Panc1 (cell line): Measurements from ENCODE around the gene AACS. TPM values are rescaled to one million over a fixed set of nuclear protein-coding genes. Genes with fewer than 3 reads are reported as not detected.

ENCODE experiments used
- ATAC-seq: fragments of 200-7000 bp; cut with Tn5 transposase; 2 replicates; pipeline ENCODE4 v1.9.1; 2020; ENCODE audit warnings: mild to moderate bottlenecking, moderate library complexity
- BruUV-seq: library from RNA; stranded (reverse); fragments of 400-500 nt; replicated peaks from 2 replicates; lab custom pipeline; 2021; lab: Mats Ljungman, UMichigan
- CTCF ChIA-PET: fragments of 300-600 bp; sonication (Branson Sonifier 250); formaldehyde crosslinking; loops from one replicate; lab custom pipeline; 2022; ENCODE audit warnings: antibody characterized with exemption; lab: Charles Lee
- POLR2A ChIA-PET: fragments of 300-600 bp; sonication (Branson Sonifier 250); formaldehyde crosslinking; loops from one replicate; lab custom pipeline; 2022; ENCODE audit warnings: antibody characterized with exemption; lab: Charles Lee
- DNase-seq: peaks from one replicate; pipeline ENCODE4 v3.0.0-alpha.2; 2010; ENCODE audit warnings: low read depth, low spot score
- H3K27ac ChIP-seq: 2 replicates; pipeline ENCODE4 v1.5.1; 2011; ENCODE audit warnings: mild to moderate bottlenecking, low read length, inconsistent platforms
- H3K27me3 ChIP-seq: fragments of 200-500 bp; sonication (Bioruptor generic); 2 replicates; pipeline ENCODE4 v1.6.0; 2014; ENCODE audit warnings: low read length, inconsistent platforms; ENCODE audit not compliant: control insufficient read depth, insufficient read depth
- H3K36me3 ChIP-seq: fragments of 200-500 bp; sonication (Bioruptor generic); 2 replicates; pipeline ENCODE4 v1.5.1; 2014; ENCODE audit warnings: inconsistent platforms, mild to moderate bottlenecking, low read length, moderate library complexity; ENCODE audit not compliant: control insufficient read depth, insufficient read depth
- H3K4me1 ChIP-seq: 2 replicates; pipeline ENCODE4 v1.5.1; 2011; ENCODE audit warnings: inconsistent platforms, mild to moderate bottlenecking, low read length, moderate library complexity; ENCODE audit not compliant: control insufficient read depth, insufficient read depth
- H3K4me3 ChIP-seq, 2 experiments: 2 replicates each; pipeline ENCODE4 v1.5.1; 2011 to 2012; ENCODE audit warnings: low read depth in 2 of 2, low read length in 2 of 2, mild to moderate bottlenecking in 2 of 2, inconsistent platforms in 1 of 2, moderate library complexity in 1 of 2
- H3K9me3 ChIP-seq: fragments of 200-500 bp; sonication (Bioruptor generic); 2 replicates; pipeline ENCODE4 v1.5.1; 2014; ENCODE audit warnings: low read depth, mild to moderate bottlenecking, inconsistent platforms, low read length, moderate library complexity; ENCODE audit not compliant: control insufficient read depth, insufficient read depth
- POLR2AphosphoS5 ChIP-seq: IDR thresholded peaks from 2 replicates; pipeline ENCODE4 v1.6.1; 2012; ENCODE audit warnings: mild to moderate bottlenecking, low read depth, low read length, moderate library complexity
- SIN3A ChIP-seq: IDR thresholded peaks from 2 replicates; pipeline ENCODE4 v1.6.1; 2012; ENCODE audit warnings: low read depth, mild to moderate bottlenecking, low read length, moderate library complexity, borderline replicate concordance; ENCODE audit not compliant: insufficient read depth
- TCF7L2 ChIP-seq: IDR thresholded peaks from 2 replicates; pipeline ENCODE4 v1.6.1; 2011; ENCODE audit warnings: mild to moderate bottlenecking, low read depth, low read length, inconsistent platforms
- in situ Hi-C: cut with HindIII; loops from 2 replicates; pipeline ENCODE4 v1.10.0; 2016; ENCODE audit warnings: low sequenced_read_pairs, low pct_unique_long_range_greater_than_20kb
- intact Hi-C: fragments of 100-400 bp; cut with micrococcal nuclease; formaldehyde crosslinking; loops from one replicate; pipeline ENCODE4 v1.10.0; 2022; ENCODE audit not compliant: unreplicated experiment
- total RNA-seq: library from RNA; stranded (reverse); gene quantifications from one replicate; pipeline ENCODE4 v1.2.1, GENCODE V29; 2021; ENCODE audit not compliant: unreplicated experiment
- TF ChIP-seq, protein P1 (sequence below): fragments of 450-650 bp; IDR thresholded peaks from 2 replicates; pipeline ENCODE4 v1.5.1; 2017; ENCODE audit warnings: mild to moderate bottlenecking
- TF ChIP-seq, protein P2 (sequence below), 2 experiments: IDR thresholded peaks; 2 replicates each; pipeline ENCODE4 v1.6.1; 2011 to 2012; ENCODE audit warnings: low read depth in 2 of 2, control low read depth in 1 of 2, low read length in 1 of 2, mild to moderate bottlenecking in 1 of 2, moderate library complexity in 1 of 2; ENCODE audit not compliant: insufficient read depth in 1 of 2

The AACS gene
- total RNA-seq, 1 experiment from 2014 or later = 34.7 TPM

DNA sequence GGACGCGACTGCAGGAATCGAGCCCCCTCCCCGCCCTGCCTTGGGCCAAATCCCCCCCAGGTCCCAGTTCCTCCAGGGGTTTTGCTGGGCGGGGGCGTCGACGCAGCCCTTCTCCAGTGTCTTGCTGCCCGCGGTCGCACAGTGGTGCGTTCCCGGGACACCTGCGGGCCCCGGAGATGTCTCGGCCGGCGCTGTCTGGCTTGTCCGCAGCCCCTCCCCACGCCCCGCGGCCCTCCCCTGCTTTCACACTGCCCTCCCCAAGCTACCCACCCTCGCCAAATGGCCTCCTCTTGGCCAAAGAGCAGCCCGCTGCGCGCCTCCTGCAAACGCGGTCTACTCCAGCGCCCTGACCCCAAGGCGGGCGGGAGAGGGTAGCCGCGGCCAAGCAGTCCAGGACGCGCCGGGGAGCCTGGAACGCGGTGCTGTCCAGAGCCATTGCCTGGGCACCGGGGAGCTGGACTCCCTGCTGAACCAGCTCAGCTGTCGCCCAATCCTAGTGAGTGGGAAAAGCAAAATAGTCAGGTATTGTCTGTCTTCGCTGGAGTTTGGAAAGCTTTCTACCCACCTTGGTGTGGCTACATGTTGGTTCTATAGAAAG, 122.0 kb downstream of the AACS start:
- DNase-seq = no peak
- H3K36me3 ChIP-seq = no peaks in the 10 kb centered on the region
- H3K4me1 ChIP-seq = peaks cover 17% of the 10 kb centered on the region
- no peak overlapping the region for H3K27ac ChIP-seq
- CTCF ChIA-PET = interaction anchor here (0.5 kb wide), 1 partner anchor 214 kb away, joined by 3 read pairs; no protein-coding TSS in a partner anchor
- intact Hi-C loops = loop anchor here (10.0 kb wide), 1 partner anchor 348 kb away; no protein-coding TSS in a partner anchor
- H3K4me3 ChIP-seq = 0 out of 4 replicates have a peak overlapping the region, but pooled peaks of 1 of the 2 experiments have one; percentile 20
- in situ Hi-C loops = no loop called here
- no peaks in the 10 kb centered on the region for H3K9me3 ChIP-seq
- no TSS peak for BruUV-seq
- POLR2A ChIA-PET = no interaction called here
- ATAC-seq = no peak
- peaks cover 27% of the 10 kb centered on the region for H3K27me3 ChIP-seq
- TF ChIP-seq, protein P1, sequence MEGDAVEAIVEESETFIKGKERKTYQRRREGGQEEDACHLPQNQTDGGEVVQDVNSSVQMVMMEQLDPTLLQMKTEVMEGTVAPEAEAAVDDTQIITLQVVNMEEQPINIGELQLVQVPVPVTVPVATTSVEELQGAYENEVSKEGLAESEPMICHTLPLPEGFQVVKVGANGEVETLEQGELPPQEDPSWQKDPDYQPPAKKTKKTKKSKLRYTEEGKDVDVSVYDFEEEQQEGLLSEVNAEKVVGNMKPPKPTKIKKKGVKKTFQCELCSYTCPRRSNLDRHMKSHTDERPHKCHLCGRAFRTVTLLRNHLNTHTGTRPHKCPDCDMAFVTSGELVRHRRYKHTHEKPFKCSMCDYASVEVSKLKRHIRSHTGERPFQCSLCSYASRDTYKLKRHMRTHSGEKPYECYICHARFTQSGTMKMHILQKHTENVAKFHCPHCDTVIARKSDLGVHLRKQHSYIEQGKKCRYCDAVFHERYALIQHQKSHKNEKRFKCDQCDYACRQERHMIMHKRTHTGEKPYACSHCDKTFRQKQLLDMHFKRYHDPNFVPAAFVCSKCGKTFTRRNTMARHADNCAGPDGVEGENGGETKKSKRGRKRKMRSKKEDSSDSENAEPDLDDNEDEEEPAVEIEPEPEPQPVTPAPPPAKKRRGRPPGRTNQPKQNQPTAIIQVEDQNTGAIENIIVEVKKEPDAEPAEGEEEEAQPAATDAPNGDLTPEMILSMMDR = no peak
- TF ChIP-seq POLR2AphosphoS5 (no peak), TCF7L2 (no peak), SIN3A (no peak)
- TF ChIP-seq, protein P2, sequence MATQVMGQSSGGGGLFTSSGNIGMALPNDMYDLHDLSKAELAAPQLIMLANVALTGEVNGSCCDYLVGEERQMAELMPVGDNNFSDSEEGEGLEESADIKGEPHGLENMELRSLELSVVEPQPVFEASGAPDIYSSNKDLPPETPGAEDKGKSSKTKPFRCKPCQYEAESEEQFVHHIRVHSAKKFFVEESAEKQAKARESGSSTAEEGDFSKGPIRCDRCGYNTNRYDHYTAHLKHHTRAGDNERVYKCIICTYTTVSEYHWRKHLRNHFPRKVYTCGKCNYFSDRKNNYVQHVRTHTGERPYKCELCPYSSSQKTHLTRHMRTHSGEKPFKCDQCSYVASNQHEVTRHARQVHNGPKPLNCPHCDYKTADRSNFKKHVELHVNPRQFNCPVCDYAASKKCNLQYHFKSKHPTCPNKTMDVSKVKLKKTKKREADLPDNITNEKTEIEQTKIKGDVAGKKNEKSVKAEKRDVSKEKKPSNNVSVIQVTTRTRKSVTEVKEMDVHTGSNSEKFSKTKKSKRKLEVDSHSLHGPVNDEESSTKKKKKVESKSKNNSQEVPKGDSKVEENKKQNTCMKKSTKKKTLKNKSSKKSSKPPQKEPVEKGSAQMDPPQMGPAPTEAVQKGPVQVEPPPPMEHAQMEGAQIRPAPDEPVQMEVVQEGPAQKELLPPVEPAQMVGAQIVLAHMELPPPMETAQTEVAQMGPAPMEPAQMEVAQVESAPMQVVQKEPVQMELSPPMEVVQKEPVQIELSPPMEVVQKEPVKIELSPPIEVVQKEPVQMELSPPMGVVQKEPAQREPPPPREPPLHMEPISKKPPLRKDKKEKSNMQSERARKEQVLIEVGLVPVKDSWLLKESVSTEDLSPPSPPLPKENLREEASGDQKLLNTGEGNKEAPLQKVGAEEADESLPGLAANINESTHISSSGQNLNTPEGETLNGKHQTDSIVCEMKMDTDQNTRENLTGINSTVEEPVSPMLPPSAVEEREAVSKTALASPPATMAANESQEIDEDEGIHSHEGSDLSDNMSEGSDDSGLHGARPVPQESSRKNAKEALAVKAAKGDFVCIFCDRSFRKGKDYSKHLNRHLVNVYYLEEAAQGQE (IDR thresholded peaks at IDR 0.05; ENCODE audit: insufficient read depth in 1 of 2, low read depth in 2 of 2, low read length in 1 of 2) = no peak

DNA sequence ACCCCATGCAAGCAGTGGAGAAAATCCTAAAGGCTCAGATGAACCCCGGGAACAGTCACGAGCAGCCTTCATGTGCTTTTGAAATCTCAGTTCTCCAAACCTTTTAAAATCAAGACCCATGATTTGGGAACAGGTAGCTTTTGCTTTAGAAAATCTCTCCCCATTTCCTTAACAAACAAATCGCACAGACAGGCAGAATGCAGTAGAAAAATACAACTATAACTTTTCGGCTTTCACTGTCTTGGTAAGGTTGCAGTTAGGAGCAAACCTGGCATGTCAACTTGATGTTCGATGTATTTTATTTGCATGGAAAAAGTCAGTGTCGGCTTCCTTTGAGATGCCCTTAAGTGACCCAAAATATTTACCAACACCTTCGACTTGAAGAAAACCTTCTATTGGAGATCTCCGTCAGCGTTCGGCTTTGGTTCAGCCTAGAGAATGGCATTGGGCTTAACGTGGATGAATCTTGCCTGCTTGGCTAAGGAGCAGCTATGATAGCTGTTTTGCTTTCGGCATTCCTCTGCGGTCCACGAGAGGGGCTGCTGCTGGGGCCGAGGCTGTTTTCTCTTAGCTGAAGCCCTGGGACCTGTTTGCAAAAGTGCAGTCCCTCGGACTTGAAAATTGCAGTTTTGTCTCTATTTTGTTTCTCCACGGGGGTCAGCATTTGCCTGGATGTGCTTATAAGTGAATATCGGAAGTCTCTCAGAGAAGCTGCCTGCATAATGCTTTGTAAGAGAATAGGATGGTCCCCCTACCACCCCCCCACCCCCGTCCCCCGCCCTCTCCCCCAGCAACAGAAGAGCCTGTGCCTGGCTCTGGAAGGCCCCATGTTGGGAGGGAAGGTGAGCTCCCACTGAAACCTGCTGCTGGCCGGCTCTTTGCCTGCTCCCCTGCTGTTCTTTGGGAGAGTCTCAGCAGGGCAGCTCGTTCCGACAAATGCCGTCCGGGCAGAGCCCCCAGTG, 122.8 kb downstream of the AACS start:
- Histone ChIP-seq H3K36me3 (no peaks in the 10 kb centered on the region), H3K27me3 (peaks cover 29% of the 10 kb centered on the region), H3K4me1 (peaks cover 15% of the 10 kb centered on the region), H3K27ac (no peak overlapping the region), H3K9me3 (no peaks in the 10 kb centered on the region), H3K4me3 (peak overlapping the region in 1 of 2 experiments; percentile 23; a peak in 1 of 4 replicates)
- BruUV-seq = no TSS peak
- in situ Hi-C loops = no loop called here
- DNase-seq (no peak), ATAC-seq (no peak)
- ChIA-PET POLR2A (no interaction called here), CTCF (interaction anchor here (0.5 to 1.2 kb wide), 3 partner anchors 15 to 213 kb away, joined by 3 to 7 read pairs (median 4); no protein-coding TSS in a partner anchor)
- TF ChIP-seq SIN3A (no peak), POLR2AphosphoS5 (no peak), TCF7L2 (no peak)
- TF ChIP-seq, protein P1 = no peak
- TF ChIP-seq, protein P2 (IDR thresholded peaks at IDR 0.05; ENCODE audit: insufficient read depth in 1 of 2, low read depth in 2 of 2, low read length in 1 of 2) = no peak
- intact Hi-C loops = loop anchor here (10.0 kb wide), 1 partner anchor 347 kb away; no protein-coding TSS in a partner anchor
